ENCODE results near the gene GID8. TPM values are rescaled to one million over a fixed set of nuclear protein-coding genes. Genes with fewer than 3 reads are reported as not detected.
A peak's percentile ranks its signal among the peaks of the same experiment; 100 is the strongest.

Gene GID8
- 26.6 and 28.0 TPM in 2 replicates for total RNA-seq (2011; cell fraction: chromatin; rRNA removed; ENCODE audit: low replicate concordance)
- total RNA-seq (2011; cell fraction: nucleolus; rRNA removed) = 15.2 and 19.5 TPM in 2 replicates
- total RNA-seq (2011; cell fraction: nucleoplasm; rRNA removed) = 23.8 and 32.1 TPM in 2 replicates
- 22.2 and 26.0 TPM in 2 replicates for total RNA-seq (2014; rRNA removed)
- 21.8 and 23.4 TPM in 2 replicates for total RNA-seq (2014; rRNA removed; fragmentation: Illumina TruSeq; extraction: Trizol)
- total RNA-seq (2015; rRNA removed; fragmentation: Illumina TruSeq; extraction: Trizol) = 22.4 and 23.0 TPM in 2 replicates
- 29.0 and 31.6 TPM in 2 replicates for total RNA-seq (2021)
- 24.6 and 26.3 TPM in 2 replicates for polyA plus RNA-seq (2011; rRNA removed)
- polyA plus RNA-seq (2011; cell fraction: cytosol; rRNA removed) = 20.8 and 25.4 TPM in 2 replicates
- polyA plus RNA-seq (2011; cell fraction: nucleus; rRNA removed) = 19.8 and 21.7 TPM in 2 replicates
- 21.3 and 23.2 TPM in 2 replicates for polyA plus RNA-seq (2012)
- 22.2 TPM in 2 replicates for polyA plus RNA-seq (2014; fragmentation: Illumina TruSeq; extraction: Trizol)
- polyA plus RNA-seq (2014; fragmentation: Nextera tagmentation; extraction: Ambion mirVana) = 10 to 100 TPM in 1 of 2 experiments, 1 to 10 TPM in 1; 7.5 to 12.9 TPM
- polyA plus RNA-seq (2014; rRNA removed) = 24.9 and 25.7 TPM in 2 replicates
- 31.4 and 32.6 TPM in 2 replicates for polyA minus RNA-seq (2011; rRNA and poly(A)+ RNA removed)
- polyA minus RNA-seq (2011; cell fraction: cytosol; rRNA and poly(A)+ RNA removed) = 15.6 and 17.0 TPM in 2 replicates
- polyA minus RNA-seq (2011; cell fraction: nucleus; rRNA and poly(A)+ RNA removed) = 6.1 and 10.0 TPM in 2 replicates
- percentile 81 among the genes with signal in this experiment for Bru-seq, nascent RNA
- BruChase-seq, experiment 1, labeled RNA remaining after a 2-hour chase = percentile 92 among the genes with signal in this experiment
- percentile 95 among the genes with signal in this experiment for BruChase-seq, experiment 2, labeled RNA remaining after a 6-hour chase
- long read RNA-seq, experiment 1, full-length matches to known transcripts = 89 of 170 reads
- long read RNA-seq, experiment 1, partial matches to known transcripts = 75 of 170 reads
- long read RNA-seq, experiment 1, other reads (novel, unspliced or antisense) = 6 of 170 reads
- long read RNA-seq, experiment 2, full-length matches to known transcripts = 32 of 53 reads
- long read RNA-seq, experiment 2, partial matches to known transcripts = 10 of 53 reads
- long read RNA-seq, experiment 2, other reads (novel, unspliced or antisense) = 11 of 53 reads
- long read RNA-seq, experiment 3, full-length matches to known transcripts = 33 of 45 reads
- long read RNA-seq, experiment 3, partial matches to known transcripts = 4 of 45 reads
- long read RNA-seq, experiment 3, other reads (novel, unspliced or antisense) = 8 of 45 reads

- H4K20me1 ChIP-seq (replicated peaks; ENCODE audit: control insufficient read depth, insufficient read depth, low read length) = peaks cover 30% of the 10 kb centered on the region
- H3K9me3 ChIP-seq (replicated peaks; ENCODE audit: control insufficient read depth, insufficient read depth, low read depth, low read length) = no peaks in the 10 kb centered on the region
- no peak for TF ChIP-seq SIRT6 (IDR thresholded peaks at IDR 0.05; ENCODE audit: low read depth, low read length)
- TF ChIP-seq GABPB1 (CRISPR knock-in tag; IDR thresholded peaks at IDR 0.05) = no peak
- TF ChIP-seq DNMT1 (IDR thresholded peaks at IDR 0.05) = no peak
- TF ChIP-seq, protein P1, sequence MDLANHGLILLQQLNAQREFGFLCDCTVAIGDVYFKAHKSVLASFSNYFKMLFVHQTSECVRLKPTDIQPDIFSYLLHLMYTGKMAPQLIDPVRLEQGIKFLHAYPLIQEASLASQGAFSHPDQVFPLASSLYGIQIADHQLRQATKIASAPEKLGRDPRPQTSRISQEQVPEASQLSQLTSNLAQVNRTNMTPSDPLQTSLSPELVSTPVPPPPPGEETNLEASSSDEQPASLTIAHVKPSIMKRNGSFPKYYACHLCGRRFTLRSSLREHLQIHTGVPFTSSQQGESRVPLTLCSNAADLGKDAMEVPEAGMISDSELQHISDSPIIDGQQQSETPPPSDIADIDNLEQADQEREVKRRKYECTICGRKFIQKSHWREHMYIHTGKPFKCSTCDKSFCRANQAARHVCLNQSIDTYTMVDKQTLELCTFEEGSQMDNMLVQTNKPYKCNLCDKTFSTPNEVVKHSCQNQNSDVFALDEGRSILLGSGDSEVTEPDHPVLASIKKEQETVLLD (IDR thresholded peaks at IDR 0.05) = no peak
- TF ChIP-seq ZBED1 (IDR thresholded peaks at IDR 0.05) = no peak
- TF ChIP-seq EGR1 (conservative IDR thresholded peaks at IDR 0.05) = peak; percentile 32; the same call in 1 of the 2 replicates
- no peak for TF ChIP-seq ZNF431 (CRISPR knock-in tag; IDR thresholded peaks at IDR 0.05)
- TF ChIP-seq YY1 (IDR thresholded peaks at IDR 0.05; ENCODE audit: borderline replicate concordance in 1 of 3, control insufficient read depth in 1 of 3, extremely low read depth in 1 of 3, insufficient read depth in 3 of 3, insufficient read length in 1 of 3, insufficient replicate concordance in 2 of 3, low read depth in 1 of 3, low read length in 2 of 3) = peak in 2 of 3 experiments; percentile 41 to 79
- TF ChIP-seq CAMTA2 (CRISPR knock-in tag; conservative IDR thresholded peaks at IDR 0.05) = no peak
- TF ChIP-seq NUFIP1 (IDR thresholded peaks at IDR 0.05; ENCODE audit: partially characterized antibody) = no peak
- no peak for TF ChIP-seq ETS1 (conservative IDR thresholded peaks at IDR 0.05; ENCODE audit: control insufficient read depth, low read depth, low read length)
- TF ChIP-seq ARID2 (IDR thresholded peaks at IDR 0.05) = no peak
- TF ChIP-seq BACH1 (tag; IDR thresholded peaks at IDR 0.05) = no peak
- no peak for TF ChIP-seq FOXA1 (IDR thresholded peaks at IDR 0.05; ENCODE audit: borderline replicate concordance)
- TF ChIP-seq NFIC (IDR thresholded peaks at IDR 0.05) = no peak
Measured at GRCh38 chr20:62938105-62938888, at the start of gene GID8. TSS of gene GID8 (plus strand) at chr20:62938147. CDS start at chr20:62941503, 3,356 bp downstream.

More at GRCh38 chr20:62938105-62938888, at the start of gene GID8:
- peak within 1 kb of the TSS; percentile 97 for H3K27ac ChIP-seq (ENCODE audit: extremely low read depth, low read depth, low read length)
- ChIA-PET CTCF (ENCODE audit: low intra/inter-chr PET ratio) (no interaction called here), POLR2A (interaction anchor here (0.6 to 5.3 kb wide), 13 partner anchors 8 to 439 kb away, joined by 3 to 64 read pairs (median 5); partner anchors contain the start of gene DIDO1)
- no TSS peak for BruUV-seq (replicated peaks)
- H3K36me3 ChIP-seq (ENCODE audit: control insufficient read depth, insufficient read depth, low read length) = peaks cover 65% of the 10 kb centered on the region
- no peaks in the 10 kb centered on the region for H3K27me3 ChIP-seq (ENCODE audit: control insufficient read depth in 2 of 2, insufficient read depth in 2 of 2, low read length in 2 of 2)
- DNase-seq (ENCODE audit: extremely low read depth in 1 of 4, low spot score in 3 of 4) (peak in 2 of 4 experiments; percentile 61 to 63), ATAC-seq (peak; percentile 66), FAIRE-seq (no peak)
- WGBS (ENCODE audit: insufficient coverage, low coverage, missing lambda C conversion rate) = under 1% methylated on average over 44 of the region's 79 CpGs
- intact Hi-C loops (cut with micrococcal nuclease) (no loop called here), in situ Hi-C loops (cut with MboI) (no loop called here)
- H3K4me2 ChIP-seq (ENCODE audit: insufficient read depth, low read length) = peak within 1 kb of the TSS; percentile 99
- H3K4me1 ChIP-seq (replicated peaks in 1 of 2; ENCODE audit: control insufficient read depth in 2 of 2, insufficient read depth in 2 of 2, low read length in 2 of 2) = peaks cover 31 to 56% of the 10 kb centered on the region in 2 experiments; a peak in 4 of 5 replicates
- H3K79me2 ChIP-seq (ENCODE audit: control insufficient read depth, insufficient read depth, low read length) = peaks cover 86% of the 10 kb centered on the region
- H3K9me1 ChIP-seq (ENCODE audit: control insufficient read depth, insufficient read depth, low read length) = peaks cover 7% of the 10 kb centered on the region
- H3K4me3 ChIP-seq = peak within 1 kb of the TSS; percentile 97
- peak within 1 kb of the TSS; percentile 90 for H2AFZ ChIP-seq (ENCODE audit: low read depth, low read length)
- peak within 1 kb of the TSS; percentile 97 to 99 for H3K9ac ChIP-seq (ENCODE audit: insufficient read depth in 1 of 2, low read depth in 2 of 2, low read length in 2 of 2)
